Measurements from ENCODE around the gene RAB3D.
"Not testable (repeated sequence)": the region's sequence is repeated elsewhere in the genome, so short reads cannot be mapped to it uniquely, and the experiment has no call there.

GRCh38 chr19:11320278-11320995, 19.0 kb downstream of the RAB3D start:
- TF ChIP-seq CTCF, POLR2AphosphoS5 (IDR thresholded peaks at IDR 0.05): not testable (repeated sequence)
